Right lobe of liver (tissue), 6 donors: ENCODE measurements around the gene PCDH19. TPM values are rescaled to one million over a fixed set of nuclear protein-coding genes. Genes with fewer than 3 reads are reported as not detected.

Source experiments
- ATAC-seq, 4 donors: fragments of 200-7000 bp; cut with Tn5 transposase; one replicate each; pipeline ENCODE4 v1.9.1; 2020; ENCODE audit warnings: mild to moderate bottlenecking in 4 of 4, moderate library complexity in 4 of 4
- DNase-seq, 3 donors: peaks; one replicate each; pipeline ENCODE4 v3.0.0-alpha.2; 2020
- H3K27ac ChIP-seq, 3 donors: fragments of 200-600 bp; one replicate each; pipeline ENCODE4 v1.8.0; 2022
- H3K27me3 ChIP-seq, 2 donors: fragments of 200-600 bp; one replicate each; pipeline ENCODE4 v1.8.0; 2022
- H3K36me3 ChIP-seq, 4 donors: fragments of 200-600 bp; sonication (generic) in 1 of 4; one replicate each; pipeline versions ENCODE4 v1.5.1 to v1.8.0; 2017 to 2022; ENCODE audit warnings: control low read depth in 1 of 4
- H3K4me1 ChIP-seq, 4 donors: fragments of 200-600 bp; sonication (generic) in 1 of 4; one replicate each; pipeline versions ENCODE4 v1.5.1 to v1.8.0; 2017 to 2022; ENCODE audit warnings: control low read depth in 1 of 4
- H3K4me3 ChIP-seq, 3 donors: fragments of 200-600 bp; one replicate each; pipeline ENCODE4 v1.8.0; 2022
- H3K9me3 ChIP-seq, 4 donors: fragments of 200-600 bp; sonication (generic) in 1 of 4; one replicate each; pipeline versions ENCODE4 v1.5.1 to v1.8.0; 2017 to 2022; ENCODE audit warnings: control low read depth in 1 of 4
- POLR2A ChIP-seq: fragments of 450-650 bp; IDR thresholded peaks from one replicate; pipeline ENCODE4 v1.6.1; 2017; ENCODE audit warnings: antibody characterized with exemption, mild to moderate bottlenecking
- WGBS: methylation state at CpG from one replicate; pipeline ENCODE4 v1.1.6; 2018; ENCODE audit warnings: low coverage, low lambda C conversion rate; ENCODE audit not compliant: insufficient coverage; ENCODE audit errors: missing lambda C conversion rate; 5-methylcytosine and 5-hydroxymethylcytosine counted together
- intact Hi-C, 2 donors: fragments of 100-400 bp; cut with DNase I; formaldehyde crosslinking; loops; one replicate each; pipeline versions ENCODE4 v1.11.2 to v1.14.1; 2022
- total RNA-seq, 6 experiments: library from RNA; depleted of rRNA in 2 of 6; stranded (reverse); fragments of >200 nt in 2 of 6; fragmentation: NEBNext Ultra II Directional in 3 of 6; extraction: Animal tissue kit (Norgen Biotek cat#: 25700) in 3 of 6; gene quantifications; one replicate each; pipeline versions ENCODE4 v1.1.0 to v1.2.4, GENCODE V29; 2016 to 2023
- TF ChIP-seq, protein P1 (sequence below), 4 donors: fragments of 200-600 bp in 3 of 4; fragments of 450-650 bp in 1 of 4; IDR thresholded peaks; one replicate each; pipeline versions ENCODE4 v1.5.1 to v1.8.0; 2016 to 2022; ENCODE audit warnings: antibody characterized with exemption in 4 of 4, mild to moderate bottlenecking in 2 of 4
- donor health status: DM: no; HTN: yes; CAD: no.
- donor health status: DM: no; HTN: no; CAD: no.
- donor health status: DM: no; HTN: no; CAD: no.
- donor health status: DM: no; HTN: yes; CAD: no.
- donor health status: DM: no; HTN: yes; CAD: no.

The PCDH19 gene
- total RNA-seq, 6 experiments from 2014 or later = under 0.01 to 0.10 (median 0.06) TPM

DNA sequence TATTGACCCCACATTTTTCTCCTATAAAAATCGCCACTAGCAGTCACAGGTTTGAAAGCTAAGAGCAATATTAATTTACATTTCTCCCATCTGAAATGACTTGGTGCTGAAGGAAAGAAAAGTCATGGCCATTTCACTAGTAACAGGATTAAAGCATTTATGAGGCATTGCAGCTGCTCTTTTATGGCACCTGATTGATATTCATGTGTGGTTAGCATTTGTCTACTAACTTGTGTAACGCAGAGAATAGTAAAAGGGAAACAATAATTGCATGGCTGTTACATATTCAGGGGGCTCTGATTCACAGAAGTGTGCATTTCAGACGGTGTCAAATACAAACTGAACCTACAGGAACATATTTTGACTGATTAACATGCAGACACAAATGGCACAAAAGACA lies 5.2 kb downstream of the PCDH19 start:
- WGBS = 19% methylated on average over 3 of the region's 3 CpGs
- Histone ChIP-seq H3K4me3 (no peak overlapping the region), H3K9me3 (no peaks in the 10 kb centered on the region), H3K27ac (no peak overlapping the region), H3K27me3 (peaks cover 0 to 18% of the 10 kb centered on the region in 2 donors), H3K4me1 (no peaks in the 10 kb centered on the region), H3K36me3 (no peaks in the 10 kb centered on the region)
- intact Hi-C loops = no loop called here
- DNase-seq (no peak), ATAC-seq (no peak)
- no peak for TF ChIP-seq POLR2A
- TF ChIP-seq, protein P1, sequence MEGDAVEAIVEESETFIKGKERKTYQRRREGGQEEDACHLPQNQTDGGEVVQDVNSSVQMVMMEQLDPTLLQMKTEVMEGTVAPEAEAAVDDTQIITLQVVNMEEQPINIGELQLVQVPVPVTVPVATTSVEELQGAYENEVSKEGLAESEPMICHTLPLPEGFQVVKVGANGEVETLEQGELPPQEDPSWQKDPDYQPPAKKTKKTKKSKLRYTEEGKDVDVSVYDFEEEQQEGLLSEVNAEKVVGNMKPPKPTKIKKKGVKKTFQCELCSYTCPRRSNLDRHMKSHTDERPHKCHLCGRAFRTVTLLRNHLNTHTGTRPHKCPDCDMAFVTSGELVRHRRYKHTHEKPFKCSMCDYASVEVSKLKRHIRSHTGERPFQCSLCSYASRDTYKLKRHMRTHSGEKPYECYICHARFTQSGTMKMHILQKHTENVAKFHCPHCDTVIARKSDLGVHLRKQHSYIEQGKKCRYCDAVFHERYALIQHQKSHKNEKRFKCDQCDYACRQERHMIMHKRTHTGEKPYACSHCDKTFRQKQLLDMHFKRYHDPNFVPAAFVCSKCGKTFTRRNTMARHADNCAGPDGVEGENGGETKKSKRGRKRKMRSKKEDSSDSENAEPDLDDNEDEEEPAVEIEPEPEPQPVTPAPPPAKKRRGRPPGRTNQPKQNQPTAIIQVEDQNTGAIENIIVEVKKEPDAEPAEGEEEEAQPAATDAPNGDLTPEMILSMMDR (IDR thresholded peaks at IDR 0.05) = no peak

DNA sequence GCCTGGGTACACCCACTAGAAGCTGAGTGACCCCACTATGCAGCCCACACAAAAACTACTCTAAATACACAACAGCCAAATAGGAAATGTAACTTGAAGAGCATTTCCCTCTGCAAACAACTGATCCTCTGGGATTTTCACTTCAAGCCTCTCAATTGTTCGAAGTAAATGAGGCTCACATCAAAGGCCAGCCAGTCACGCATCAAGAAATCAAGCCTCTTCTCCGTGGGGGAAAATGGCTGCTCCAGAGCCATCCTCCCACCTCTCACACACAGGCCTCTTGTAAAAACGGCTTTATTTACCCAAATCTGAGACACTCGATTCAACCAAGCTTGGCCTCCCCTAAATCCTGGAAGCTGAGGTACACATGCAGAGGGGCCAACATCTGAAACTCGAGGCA lies 14.3 kb downstream of the PCDH19 start:
- no peak for DNase-seq
- WGBS = 28% methylated on average over 6 of the region's 6 CpGs
- intact Hi-C loops = no loop called here
- Histone ChIP-seq H3K36me3 (no peaks in the 10 kb centered on the region), H3K9me3 (no peaks in the 10 kb centered on the region), H3K27ac (no peak overlapping the region), H3K4me1 (no peaks in the 10 kb centered on the region), H3K4me3 (no peak overlapping the region), H3K27me3 (peaks cover 0 to 5% of the 10 kb centered on the region in 2 donors)
- TF ChIP-seq, protein P1 (IDR thresholded peaks at IDR 0.05) = no peak
- no peak for TF ChIP-seq POLR2A
- no peak for ATAC-seq

DNA sequence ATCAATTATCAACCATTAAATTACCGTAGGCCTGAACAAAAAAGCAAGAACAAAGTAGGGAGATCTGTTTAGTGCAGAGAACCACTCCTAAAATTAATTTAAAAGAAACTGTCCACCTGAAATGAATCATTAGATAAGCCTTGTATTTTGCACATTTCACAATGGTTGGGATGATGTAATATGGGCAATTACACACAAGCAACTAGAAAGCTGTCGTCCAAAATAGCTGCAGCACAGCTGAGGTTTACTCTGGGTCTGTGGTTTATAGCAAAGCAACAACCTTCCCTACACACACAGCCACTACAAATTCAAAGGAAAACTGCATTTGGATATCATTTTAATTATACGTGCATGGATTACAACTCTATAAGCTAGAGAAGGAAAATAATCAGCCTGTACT lies 28.5 kb downstream of the PCDH19 start:
- intact Hi-C loops = no loop called here
- Histone ChIP-seq H3K4me1 (no peaks in the 10 kb centered on the region), H3K9me3 (no peaks in the 10 kb centered on the region), H3K4me3 (no peak overlapping the region), H3K27me3 (no peaks in the 10 kb centered on the region), H3K36me3 (no peaks in the 10 kb centered on the region), H3K27ac (no peak overlapping the region)
- TF ChIP-seq, protein P1 (IDR thresholded peaks at IDR 0.05) = no peak
- no peak for TF ChIP-seq POLR2A
- DNase-seq (no peak), ATAC-seq (peak; percentile 66 to 92 (median 77))
- 27% methylated on average over 3 of the region's 3 CpGs for WGBS

DNA sequence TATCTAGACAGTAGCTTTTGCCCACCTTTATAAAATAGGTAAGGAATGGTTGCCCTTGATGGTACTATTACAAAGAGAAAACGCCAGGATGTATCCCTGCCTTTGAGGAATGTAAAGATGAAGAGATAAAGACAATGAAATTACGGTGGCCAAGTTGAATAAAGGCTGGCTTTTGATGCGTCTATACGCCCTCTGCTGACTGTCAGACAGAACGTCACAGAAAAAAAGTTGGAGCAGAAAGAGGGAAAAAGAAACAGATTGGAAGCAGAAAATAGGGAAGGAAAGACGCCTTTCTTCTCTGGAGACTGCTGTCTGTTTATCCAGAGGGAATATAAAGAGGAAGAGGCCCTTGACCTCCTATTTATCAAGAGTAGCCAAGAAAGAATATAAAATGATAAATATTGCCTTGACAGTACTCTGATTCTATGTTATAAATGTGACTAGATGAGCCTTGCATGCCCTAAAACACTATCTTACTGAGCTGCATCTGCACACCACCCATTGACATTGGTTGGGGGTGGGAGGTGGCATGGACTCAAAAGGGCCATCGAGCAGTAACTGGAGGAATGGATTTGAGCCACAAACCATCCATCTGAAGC lies 30.6 kb downstream of the PCDH19 start:
- no peaks in the 10 kb centered on the region for H3K36me3 ChIP-seq
- H3K27me3 ChIP-seq = peaks cover 0 to 4% of the 10 kb centered on the region in 2 donors
- H3K4me3 ChIP-seq = no peak overlapping the region
- H3K27ac ChIP-seq = no peak overlapping the region
- TF ChIP-seq, protein P1 (IDR thresholded peaks at IDR 0.05) = peak; percentile 49 to 63 (median 56)
- no peak for TF ChIP-seq POLR2A
- no peak for DNase-seq
- peak; percentile 55 to 75 (median 64) for ATAC-seq
- WGBS = 4% methylated on average over 7 of the region's 7 CpGs
- H3K9me3 ChIP-seq = no peaks in the 10 kb centered on the region
- H3K4me1 ChIP-seq = no peaks in the 10 kb centered on the region
- intact Hi-C loops = no loop called here

DNA sequence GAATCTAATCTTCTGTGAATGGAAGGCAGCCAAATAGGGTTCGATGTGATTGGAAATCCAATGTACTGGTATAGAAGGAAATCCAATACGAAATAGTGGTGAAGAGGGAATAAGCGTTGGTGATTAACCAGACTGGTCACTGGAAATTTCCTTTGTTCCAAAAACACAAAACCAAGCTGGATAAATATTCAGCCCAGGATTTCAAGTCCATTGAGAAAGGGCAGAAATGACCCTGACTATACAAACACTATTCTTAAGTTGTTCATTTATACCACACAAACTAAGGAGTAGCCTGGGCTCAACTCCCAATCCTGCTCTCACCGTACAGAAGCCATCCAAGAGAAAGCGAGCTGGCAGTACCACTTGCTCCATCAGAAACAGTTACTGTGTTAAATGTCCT lies 32.2 kb downstream of the PCDH19 start:
- 65% methylated on average over 4 of the region's 5 CpGs for WGBS
- no peaks in the 10 kb centered on the region for H3K4me1 ChIP-seq
- H3K27me3 ChIP-seq = peaks cover 0 to 9% of the 10 kb centered on the region in 2 donors
- ATAC-seq = no peak
- no peak for DNase-seq
- no peaks in the 10 kb centered on the region for H3K9me3 ChIP-seq
- TF ChIP-seq, protein P1 (IDR thresholded peaks at IDR 0.05) = no peak
- TF ChIP-seq POLR2A = no peak
- H3K27ac ChIP-seq = no peak overlapping the region
- H3K4me3 ChIP-seq = no peak overlapping the region
- intact Hi-C loops = no loop called here
- H3K36me3 ChIP-seq = no peaks in the 10 kb centered on the region
